ENCODE results near the gene LDLRAD4. TPM values are rescaled to one million over a fixed set of nuclear protein-coding genes. Genes with fewer than 3 reads are reported as not detected.
"Not testable (repeated sequence)": the region's sequence is repeated elsewhere in the genome, so short reads cannot be mapped to it uniquely, and the experiment has no call there.

LDLRAD4 gene
- polyA plus RNA-seq, 4 donors: 2.7 to 17.6 (median 7.0) TPM

DNA sequence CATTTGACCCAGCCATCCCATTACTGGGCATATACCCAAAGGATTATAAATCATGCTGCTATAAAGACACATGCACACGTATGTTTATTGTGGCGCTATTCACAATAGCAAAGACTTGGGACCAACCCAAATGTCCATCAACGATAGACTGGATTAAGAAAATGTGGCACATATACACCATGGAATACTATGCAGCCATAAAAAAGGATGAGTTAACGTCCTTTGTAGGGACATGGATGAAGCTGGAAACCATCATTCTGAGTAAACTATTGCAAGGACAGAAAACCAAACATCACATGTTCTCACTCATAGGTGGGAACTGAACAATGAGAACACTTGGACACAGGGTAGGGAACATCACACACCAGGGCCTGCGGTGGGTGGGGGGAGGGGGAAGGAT lies 476.8 kb downstream of the LDLRAD4 start:
- H3K9me3 ChIP-seq (ENCODE audit: control insufficient read depth in 2 of 2, insufficient read depth in 1 of 2, low read depth in 1 of 2, low read length in 1 of 2): peaks cover 0 to 22% of the 10 kb centered on the region in 2 donors
- H3K27me3 ChIP-seq (ENCODE audit: control insufficient read depth in 3 of 3, insufficient read depth in 3 of 3, low read length in 3 of 3); H3K4me1 ChIP-seq (ENCODE audit: control insufficient read depth in 3 of 3, insufficient read depth in 2 of 3, low read depth in 1 of 3, low read length in 2 of 3); DNase-seq; H3K27ac ChIP-seq (ENCODE audit: low read depth in 1 of 3, low read length in 2 of 3); H3K4me3 ChIP-seq (ENCODE audit: low read depth in 1 of 3, low read length in 3 of 3); FAIRE-seq; H3K36me3 ChIP-seq (ENCODE audit: control insufficient read depth in 3 of 3, insufficient read depth in 2 of 3, low read depth in 1 of 3, low read length in 3 of 3): not testable (repeated sequence)
- 92 to 94% (median 93%) methylated on average over 5 of the region's 5 CpGs for WGBS, 3 donors

DNA sequence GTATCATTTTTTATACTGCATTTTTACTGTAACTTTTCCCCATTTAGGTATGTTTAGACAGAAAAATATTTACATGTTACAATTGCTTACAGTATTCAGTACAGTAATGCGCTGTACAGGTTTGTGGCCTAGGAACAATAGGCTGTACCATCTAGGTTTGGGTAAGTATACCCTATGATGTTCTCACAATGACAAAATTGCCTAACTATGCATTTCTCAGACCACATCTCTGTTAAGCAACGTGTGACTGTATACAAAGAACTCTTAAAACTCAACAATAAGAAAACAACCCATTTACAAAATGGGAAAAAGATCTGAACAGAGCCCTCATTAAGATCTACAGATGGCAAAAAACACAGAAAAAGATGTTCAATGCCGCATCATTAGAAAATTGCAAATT lies 478.4 kb downstream of the LDLRAD4 start:
- Histone ChIP-seq H3K9me3 (ENCODE audit: control insufficient read depth in 2 of 2, insufficient read depth in 1 of 2, low read depth in 1 of 2, low read length in 1 of 2) (peaks cover 2 to 30% of the 10 kb centered on the region in 2 donors), H3K4me1 (ENCODE audit: control insufficient read depth in 3 of 3, insufficient read depth in 2 of 3, low read depth in 1 of 3, low read length in 2 of 3) (no peaks in the 10 kb centered on the region), H3K4me3 (ENCODE audit: low read depth in 1 of 3, low read length in 3 of 3) (no peak overlapping the region), H3K27ac (ENCODE audit: low read depth in 1 of 3, low read length in 2 of 3) (no peak overlapping the region), H3K36me3 (ENCODE audit: control insufficient read depth in 3 of 3, insufficient read depth in 2 of 3, low read depth in 1 of 3, low read length in 3 of 3) (peaks cover 0 to 3% (median 0%) of the 10 kb centered on the region in 3 donors), H3K27me3 (ENCODE audit: control insufficient read depth in 3 of 3, insufficient read depth in 3 of 3, low read length in 3 of 3) (no peaks in the 10 kb centered on the region)
- DNase-seq (no peak), FAIRE-seq (no peak)
- whole genome bisulfite sequencing, 3 donors: 91 to 95% (median 91%) methylated on average over 3 of the region's 3 CpGs

DNA sequence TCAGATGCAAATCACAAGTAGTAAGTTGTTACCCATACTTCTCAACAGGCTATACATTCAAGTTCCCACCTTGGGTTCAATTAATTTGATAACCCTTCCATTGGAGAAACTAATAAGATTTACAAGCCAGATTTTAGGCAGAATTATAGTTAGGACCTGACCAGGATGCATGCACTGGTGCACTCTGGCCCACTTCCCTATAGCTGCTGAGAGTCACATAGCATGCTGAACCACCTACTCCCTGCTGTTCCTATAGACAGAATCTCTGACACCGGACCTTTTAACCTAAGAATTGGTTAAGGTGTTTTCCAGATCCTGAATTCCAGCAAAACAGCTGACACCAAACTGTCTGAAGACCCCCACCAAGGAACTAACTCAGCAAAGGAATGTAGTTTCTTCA lies 481.6 kb downstream of the LDLRAD4 start:
- H3K4me1 ChIP-seq (ENCODE audit: control insufficient read depth in 3 of 3, insufficient read depth in 2 of 3, low read depth in 1 of 3, low read length in 2 of 3): no peaks in the 10 kb centered on the region
- peaks cover 0 to 3% (median 0%) of the 10 kb centered on the region in 3 donors for H3K36me3 ChIP-seq (ENCODE audit: control insufficient read depth in 3 of 3, insufficient read depth in 2 of 3, low read depth in 1 of 3, low read length in 3 of 3)
- H3K4me3 ChIP-seq (ENCODE audit: low read depth in 1 of 3, low read length in 3 of 3): no peak overlapping the region
- H3K27me3 ChIP-seq (ENCODE audit: control insufficient read depth in 3 of 3, insufficient read depth in 3 of 3, low read length in 3 of 3): no peaks in the 10 kb centered on the region
- H3K27ac ChIP-seq (ENCODE audit: low read depth in 1 of 3, low read length in 2 of 3): no peak overlapping the region
- 89 to 96% (median 91%) methylated on average over 1 of the region's 1 CpG for WGBS, 3 donors
- FAIRE-seq (no peak), DNase-seq (no peak)
- peaks cover 2 to 45% of the 10 kb centered on the region in 2 donors for H3K9me3 ChIP-seq (ENCODE audit: control insufficient read depth in 2 of 2, insufficient read depth in 1 of 2, low read depth in 1 of 2, low read length in 1 of 2)

Other genes with a start within 250 kb of the LDLRAD4 start
- gene CEP192, start 227.4 kb upstream of the LDLRAD4 start, polyA plus RNA-seq: 10 to 100 TPM in 3 of 4 donors, 1 to 10 TPM in 1; 9.6 to 29.3 (median 12.4) TPM

Data from small intestine (tissue), 7 donors.